Measurements from ENCODE around the gene ACTG1. TPM values are rescaled to one million over a fixed set of nuclear protein-coding genes. Genes with fewer than 3 reads are reported as not detected.

Gene ACTG1
- total and polyA plus RNA-seq, 9 of the 15 experiments (the other 6 are each of a cell fraction or from before 2014, with no cell fraction given) = 224 to 1,775 (median 568) TPM

DNA sequence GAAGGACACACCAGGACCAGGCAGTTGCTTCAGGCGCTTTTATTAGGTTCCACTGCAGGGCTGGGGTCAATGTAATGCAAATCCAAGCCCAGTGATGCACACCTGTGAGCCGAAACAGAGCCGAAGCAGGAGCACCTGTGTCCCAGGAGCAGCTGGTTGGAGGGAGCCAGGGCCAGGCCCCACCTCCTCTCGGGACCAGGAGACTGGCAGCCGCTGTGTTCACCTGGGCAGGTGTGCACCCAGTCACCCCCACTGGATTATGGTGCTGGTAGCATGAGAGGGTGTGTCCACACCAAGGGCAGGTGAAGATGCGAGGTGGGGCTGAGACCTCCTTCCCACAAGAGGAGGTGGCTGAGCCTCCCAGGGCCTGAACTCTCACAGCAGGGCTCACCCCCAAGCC is 44.3 kb upstream of the ACTG1 start (continued):
- 0 out of 2 replicates have a peak, but pooled peaks have one; percentile 17 for TF ChIP-seq ZNF740 (CRISPR knock-in tag; IDR thresholded peaks at IDR 0.05)
- no peak for TF ChIP-seq ZNF740 (tag; IDR thresholded peaks at IDR 0.05)
- no peak for TF ChIP-seq PTRF (tag; IDR thresholded peaks at IDR 0.05)
- no peak for TF ChIP-seq MAFF (IDR thresholded peaks at IDR 0.05; ENCODE audit: low read length)
- TF ChIP-seq PCBP2 (IDR thresholded peaks at IDR 0.05; ENCODE audit: low read depth, low read length, poor library complexity, severe bottlenecking) = no peak

GRCh38 chr17:81556175-81556691 is 43.6 kb upstream of the ACTG1 start:
- DNase-seq (ENCODE audit: extremely low read depth in 1 of 4, low spot score in 3 of 4) = peak in 1 of 4 experiments; percentile 49
- Histone ChIP-seq H3K4me3 (no peak overlapping the region), H3K27me3 (ENCODE audit: control insufficient read depth in 2 of 2, insufficient read depth in 2 of 2, low read length in 2 of 2) (no peaks in the 10 kb centered on the region), H4K20me1 (replicated peaks; ENCODE audit: control insufficient read depth, insufficient read depth, low read length) (peaks cover 15% of the 10 kb centered on the region; the same call in 1 of the 2 replicates), H3K9me1 (ENCODE audit: control insufficient read depth, insufficient read depth, low read length) (no peaks in the 10 kb centered on the region), H3K79me2 (ENCODE audit: control insufficient read depth, insufficient read depth, low read length) (peaks cover 14% of the 10 kb centered on the region), H3K4me2 (ENCODE audit: insufficient read depth, low read length) (no peak overlapping the region), H3K4me1 (replicated peaks in 1 of 2; ENCODE audit: control insufficient read depth in 2 of 2, insufficient read depth in 2 of 2, low read length in 2 of 2) (peaks cover 21 to 61% of the 10 kb centered on the region in 2 experiments), H3K36me3 (ENCODE audit: control insufficient read depth, insufficient read depth, low read length) (peaks cover 51% of the 10 kb centered on the region; the same call in 2 of the 3 replicates), H3K9me3 (replicated peaks; ENCODE audit: control insufficient read depth, insufficient read depth, low read depth, low read length) (no peaks in the 10 kb centered on the region), H3K27ac (ENCODE audit: extremely low read depth, low read depth, low read length) (peak overlapping the region; percentile 29; the same call in 2 of the 3 replicates), H2AFZ (ENCODE audit: low read depth, low read length) (no peak overlapping the region), H3K9ac (ENCODE audit: insufficient read depth in 1 of 2, low read depth in 2 of 2, low read length in 2 of 2) (peak overlapping the region in 1 of 2 experiments; percentile 77; a peak in 2 of 4 replicates)
- in situ Hi-C loops (cut with MboI) = no loop called here
- no TSS peak for BruUV-seq (replicated peaks)
- POLR2A ChIA-PET = interaction anchor here (0.7 to 1.9 kb wide), 4 partner anchors 43 to 85 kb away, joined by 3 to 10 read pairs (median 3); partner anchors contain the start of gene ACTG1
- intact Hi-C loops (cut with micrococcal nuclease) = no loop called here
- WGBS (ENCODE audit: insufficient coverage, low coverage, missing lambda C conversion rate) = 50% methylated on average over 9 of the region's 9 CpGs
- no peak for ATAC-seq
- CTCF ChIA-PET (ENCODE audit: low intra/inter-chr PET ratio) = no interaction called here
- peak; percentile 56 for FAIRE-seq
- no peak for TF ChIP-seq MAFG (tag; conservative IDR thresholded peaks at IDR 0.05)
- peak; percentile 54; the same call in 1 of the 2 replicates for TF ChIP-seq POLR2AphosphoS5 (IDR thresholded peaks at IDR 0.05; ENCODE audit: control insufficient read depth, insufficient read depth, low read depth, low read length)
- 0 out of 2 replicates have a peak, but pooled peaks have one; percentile 13 for TF ChIP-seq VEZF1 (CRISPR knock-in tag; IDR thresholded peaks at IDR 0.05)
- peak; percentile 37; the same call in 1 of the 2 replicates for TF ChIP-seq MYNN (IDR thresholded peaks at IDR 0.05)
- no peak for TF ChIP-seq MYNN (CRISPR knock-in tag; IDR thresholded peaks at IDR 0.05)
- no peak for TF ChIP-seq SIN3B (IDR thresholded peaks at IDR 0.05; ENCODE audit: low read depth)
- 0 out of 2 replicates have a peak, but pooled peaks have one; percentile 38 for TF ChIP-seq SUPT5H (IDR thresholded peaks at IDR 0.05)
- no peak; the same call in 1 of the 2 replicates for TF ChIP-seq JUND (IDR thresholded peaks at IDR 0.05; ENCODE audit: borderline replicate concordance, low read depth, low read length)
- 0 out of 3 replicates have a peak, but pooled peaks have one; percentile 22 for TF ChIP-seq JUND (tag; IDR thresholded peaks at IDR 0.05; ENCODE audit: borderline replicate concordance, low read depth, low read length)
- no peak for TF ChIP-seq ZNF668 (CRISPR knock-in tag; IDR thresholded peaks at IDR 0.05)
- TF ChIP-seq NFXL1 (CRISPR knock-in tag; IDR thresholded peaks at IDR 0.05) = no peak
- peak; percentile 46; the same call in 1 of the 2 replicates for TF ChIP-seq POLR2G (IDR thresholded peaks at IDR 0.05; ENCODE audit: low read depth, low read length)
- 0 out of 2 replicates have a peak, but pooled peaks have one; percentile 20 for TF ChIP-seq POLR2AphosphoS2 (IDR thresholded peaks at IDR 0.05; ENCODE audit: low read length)
- no peak for TF ChIP-seq ZNF408 (CRISPR knock-in tag; IDR thresholded peaks at IDR 0.05; ENCODE audit: low read depth)
- peak; percentile 83 for TF ChIP-seq FOSL1 (tag; conservative IDR thresholded peaks at IDR 0.05)

Measured in K562 (cell line).